ENCODE results near the gene PDAP1. TPM values are rescaled to one million over a fixed set of nuclear protein-coding genes. Genes with fewer than 3 reads are reported as not detected.

The PDAP1 gene
- total and polyA plus RNA-seq, 2 experiments from 2014 or later = 91.3 to 95.5 TPM

- H3K4me2 ChIP-seq (ENCODE audit: unreplicated experiment) = peak overlapping the region; percentile 77
- in situ Hi-C loops (cut with MboI) = no loop called here
- H2AFZ ChIP-seq = peak overlapping the region; percentile 83
- peaks cover 7% of the 10 kb centered on the region; the same call in 1 of the 2 replicates for H3K36me3 ChIP-seq (ENCODE audit: low read depth)
- peak overlapping the region; percentile 90 for H3K9ac ChIP-seq
- no peak overlapping the region for H3K27ac ChIP-seq
- H3K4me1 ChIP-seq (ENCODE audit: insufficient read depth) = peaks cover 17% of the 10 kb centered on the region
- no peak for DNase-seq
- H3K79me2 ChIP-seq (ENCODE audit: insufficient read depth) = peaks cover 34% of the 10 kb centered on the region
- TF ChIP-seq EZH2 (IDR thresholded peaks at IDR 0.05; ENCODE audit: insufficient read depth, poor library complexity, severe bottlenecking) (no peak), EZH2phosphoT487 (IDR thresholded peaks at IDR 0.05; ENCODE audit: insufficient read depth, low read depth) (no peak)
- peaks cover 44% of the 10 kb centered on the region for H3F3A ChIP-seq (ENCODE audit: insufficient read depth)
- H3K9me3 ChIP-seq (ENCODE audit: low read depth) = no peaks in the 10 kb centered on the region
- 88% methylated on average over 35 to 41 of the region's 41 CpGs for WGBS, 2 experiments (ENCODE audit: low coverage in 1 of 2, low lambda C conversion rate in 2 of 2, missing lambda C conversion rate in 2 of 2)
- no peaks in the 10 kb centered on the region for H4K20me1 ChIP-seq (ENCODE audit: insufficient read depth)
- no peaks in the 10 kb centered on the region for H3K27me3 ChIP-seq (replicated peaks; ENCODE audit: insufficient read depth)
- no peaks in the 10 kb centered on the region for H3K9me2 ChIP-seq (ENCODE audit: insufficient read depth)
- peak overlapping the region; percentile 88 for H3K4me3 ChIP-seq
Observed at GRCh38 chr7:99373091-99374066, 35.0 kb downstream of the PDAP1 start.

- H3F3A ChIP-seq (ENCODE audit: insufficient read depth) = peaks cover 38% of the 10 kb centered on the region
- H3K9ac ChIP-seq = 0 out of 2 replicates have a peak overlapping the region, but pooled peaks have one; percentile 6
- DNase-seq = peak; percentile 55
- in situ Hi-C loops (cut with MboI) = no loop called here
- H3K4me1 ChIP-seq (ENCODE audit: insufficient read depth) = peaks cover 16% of the 10 kb centered on the region
- no peak for TF ChIP-seq EZH2 (IDR thresholded peaks at IDR 0.05; ENCODE audit: insufficient read depth, poor library complexity, severe bottlenecking)
- no peak for TF ChIP-seq EZH2phosphoT487 (IDR thresholded peaks at IDR 0.05; ENCODE audit: insufficient read depth, low read depth)
- peaks cover 1% of the 10 kb centered on the region; the same call in 1 of the 2 replicates for H3K36me3 ChIP-seq (ENCODE audit: low read depth)
- no peak overlapping the region for H3K27ac ChIP-seq
- H3K9me2 ChIP-seq (ENCODE audit: insufficient read depth) = no peaks in the 10 kb centered on the region
- 58% methylated on average over 21 of the region's 21 CpGs for WGBS, 2 experiments (ENCODE audit: low coverage in 1 of 2, low lambda C conversion rate in 2 of 2, missing lambda C conversion rate in 2 of 2)
- H3K27me3 ChIP-seq (replicated peaks; ENCODE audit: insufficient read depth) = no peaks in the 10 kb centered on the region
- H3K4me2 ChIP-seq (ENCODE audit: unreplicated experiment) = peak overlapping the region; percentile 14
- H3K79me2 ChIP-seq (ENCODE audit: insufficient read depth) = peaks cover 29% of the 10 kb centered on the region
- no peaks in the 10 kb centered on the region for H3K9me3 ChIP-seq (ENCODE audit: low read depth)
- H3K4me3 ChIP-seq = no peak overlapping the region
- H2AFZ ChIP-seq = no peak overlapping the region
- no peaks in the 10 kb centered on the region for H4K20me1 ChIP-seq (ENCODE audit: insufficient read depth)
Observed at GRCh38 chr7:99372275-99373090, 35.9 kb downstream of the PDAP1 start.

DNA sequence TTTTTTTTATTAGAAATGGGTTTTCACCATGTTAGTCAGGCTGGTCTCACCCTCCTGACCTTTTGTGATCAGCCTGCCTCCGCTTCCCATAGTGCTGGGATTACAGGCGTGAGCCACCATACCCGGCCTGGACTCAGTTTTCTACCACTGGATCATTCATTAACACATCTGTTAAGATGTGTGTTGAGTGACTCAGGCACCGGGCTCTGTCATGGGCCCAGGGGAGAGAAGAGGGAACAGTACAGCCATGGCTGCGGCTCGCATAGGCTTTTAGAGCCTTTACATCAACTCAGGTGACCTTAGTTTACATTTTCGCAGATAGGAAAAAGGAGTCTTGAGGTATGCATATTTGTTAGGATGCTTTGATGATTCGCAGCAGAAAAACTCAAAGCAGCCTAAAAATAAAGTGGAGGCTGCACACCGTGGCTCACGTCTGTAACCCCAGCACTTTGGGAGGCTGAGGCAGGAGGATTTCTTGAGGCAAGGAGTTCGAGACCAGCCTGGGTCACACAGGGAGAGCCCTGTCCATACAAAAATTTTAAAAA lies 36.9 kb downstream of the PDAP1 start:
- H3K4me3 ChIP-seq = no peak overlapping the region
- H3K79me2 ChIP-seq (ENCODE audit: insufficient read depth) = peaks cover 18% of the 10 kb centered on the region
- peaks cover under 1% of the 10 kb centered on the region; the same call in 1 of the 2 replicates for H3K36me3 ChIP-seq (ENCODE audit: low read depth)
- in situ Hi-C loops (cut with MboI) = no loop called here
- TF ChIP-seq EZH2phosphoT487 (IDR thresholded peaks at IDR 0.05; ENCODE audit: insufficient read depth, low read depth) (no peak), EZH2 (IDR thresholded peaks at IDR 0.05; ENCODE audit: insufficient read depth, poor library complexity, severe bottlenecking) (no peak)
- H3K27me3 ChIP-seq (replicated peaks; ENCODE audit: insufficient read depth) = no peaks in the 10 kb centered on the region
- H3K9me2 ChIP-seq (ENCODE audit: insufficient read depth) = no peaks in the 10 kb centered on the region
- H4K20me1 ChIP-seq (ENCODE audit: insufficient read depth) = no peaks in the 10 kb centered on the region
- no peak overlapping the region for H3K27ac ChIP-seq
- peak; percentile 21 for DNase-seq
- WGBS, 2 experiments (ENCODE audit: low coverage in 1 of 2, low lambda C conversion rate in 2 of 2, missing lambda C conversion rate in 2 of 2) = 82 to 85% methylated on average over 11 of the region's 11 CpGs
- no peak overlapping the region for H3K4me2 ChIP-seq (ENCODE audit: unreplicated experiment)
- H2AFZ ChIP-seq = no peak overlapping the region
- H3K4me1 ChIP-seq (ENCODE audit: insufficient read depth) = peaks cover 16% of the 10 kb centered on the region
- H3F3A ChIP-seq (ENCODE audit: insufficient read depth) = peaks cover 28% of the 10 kb centered on the region
- H3K9me3 ChIP-seq (ENCODE audit: low read depth) = no peaks in the 10 kb centered on the region
- H3K9ac ChIP-seq = no peak overlapping the region

Measured in GM23248 (cell line).